NCI-H82 treated with DMSO at 0.1 percent for 48 hours (cell line): ENCODE measurements around the gene MDM2.

Source experiments
- DNase-seq: peaks from one replicate; lab custom pipeline; 2025; ENCODE audit not compliant: unreplicated experiment; lab: John Stamatoyannopoulos, UW

Gene MDM2

GRCh38 chr12:68807576-68808387 lies at the start of gene MDM2:
TSS of gene MDM2 (plus strand) at chr12:68808177. CDS start at chr12:68808478, 301 bp downstream.
- peak; percentile 81 for DNase-seq

- no peak for DNase-seq
These were observed 48.1 kb upstream of the MDM2 start for GRCh38 chr12:68759852-68760251.

GRCh38 chr12:68760806-68761441 lies 47.1 kb upstream of the MDM2 start:
- no peak for DNase-seq

DNA sequence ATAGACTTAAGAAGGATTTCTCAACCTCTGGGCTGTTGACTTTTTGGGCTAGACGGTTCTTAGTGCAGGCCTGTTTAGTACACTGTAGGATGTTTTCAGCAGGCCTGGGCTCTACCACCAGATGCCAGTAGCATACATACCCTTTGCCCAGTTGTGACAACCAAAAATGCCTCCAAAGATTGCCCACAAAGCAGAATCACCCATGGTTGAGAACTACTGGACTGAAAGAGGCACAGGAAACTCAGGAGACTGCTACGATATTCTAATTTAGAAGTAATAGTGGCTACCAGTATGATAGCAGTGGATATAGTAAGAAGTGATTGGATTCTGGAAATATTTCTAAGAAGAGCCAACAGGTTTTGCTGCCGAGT lies 46.5 kb upstream of the MDM2 start:
- no peak for DNase-seq

DNA sequence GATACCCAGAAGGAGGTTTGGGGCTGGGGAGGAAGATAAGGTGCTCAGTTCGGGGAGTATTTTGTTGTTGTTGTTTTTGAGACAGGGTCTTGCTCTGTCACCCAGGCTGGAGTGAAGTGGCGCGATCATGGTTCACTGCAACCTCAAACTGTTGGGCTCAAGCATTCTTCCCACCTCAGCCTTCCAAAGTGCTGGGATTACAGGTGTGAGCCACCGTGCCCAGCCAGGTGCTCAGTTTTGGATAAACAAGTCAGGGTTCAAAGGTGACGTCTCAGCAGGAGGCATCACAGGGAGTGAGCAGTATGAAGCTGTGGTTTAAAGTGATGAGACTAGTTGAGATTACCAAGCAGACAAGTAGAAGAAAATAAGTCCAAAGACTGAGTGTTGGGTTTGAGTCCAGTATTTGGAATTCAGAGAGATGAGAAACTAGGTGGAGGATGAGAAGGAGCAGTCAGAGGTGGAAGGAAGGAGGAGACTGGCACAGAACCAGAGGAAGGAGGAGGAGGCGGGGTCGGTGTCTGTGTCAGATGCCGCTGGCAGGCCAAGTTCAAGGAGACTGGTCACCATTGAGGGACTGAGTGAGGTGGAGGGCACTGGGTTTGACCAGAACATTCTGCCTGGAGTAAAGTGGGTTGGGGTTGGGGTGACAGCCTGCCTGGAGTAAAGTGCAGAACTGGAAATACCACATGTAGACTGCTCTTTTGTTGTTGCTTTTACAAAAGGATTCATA lies 45.9 kb upstream of the MDM2 start:
- DNase-seq = no peak

- no peak for DNase-seq
These were observed 45.3 kb upstream of the MDM2 start for GRCh38 chr12:68762691-68763090.

DNA sequence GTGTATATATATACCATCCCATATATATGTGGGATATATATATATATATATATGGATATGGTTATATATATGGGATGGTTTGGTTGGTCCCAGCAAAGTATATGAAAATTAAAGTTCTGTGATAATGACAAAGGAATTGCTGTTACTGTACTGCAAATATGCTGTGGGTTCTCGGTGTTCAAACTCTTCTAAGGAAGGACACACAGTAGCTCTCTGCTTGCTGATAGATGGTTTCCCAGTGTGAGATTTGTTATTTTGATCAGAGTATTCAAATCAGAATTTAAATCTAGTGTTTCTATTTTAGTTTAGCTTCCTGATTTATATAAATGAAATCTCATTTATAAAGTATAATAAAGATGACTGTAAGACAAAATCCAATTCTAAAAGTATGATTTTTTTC lies 42.3 kb upstream of the MDM2 start:
- no peak for DNase-seq

- peak; percentile 20 for DNase-seq
These were observed 41.3 kb upstream of the MDM2 start for GRCh38 chr12:68766646-68767045.

GRCh38 chr12:68767191-68767590 lies 40.8 kb upstream of the MDM2 start:
- DNase-seq = no peak

DNA sequence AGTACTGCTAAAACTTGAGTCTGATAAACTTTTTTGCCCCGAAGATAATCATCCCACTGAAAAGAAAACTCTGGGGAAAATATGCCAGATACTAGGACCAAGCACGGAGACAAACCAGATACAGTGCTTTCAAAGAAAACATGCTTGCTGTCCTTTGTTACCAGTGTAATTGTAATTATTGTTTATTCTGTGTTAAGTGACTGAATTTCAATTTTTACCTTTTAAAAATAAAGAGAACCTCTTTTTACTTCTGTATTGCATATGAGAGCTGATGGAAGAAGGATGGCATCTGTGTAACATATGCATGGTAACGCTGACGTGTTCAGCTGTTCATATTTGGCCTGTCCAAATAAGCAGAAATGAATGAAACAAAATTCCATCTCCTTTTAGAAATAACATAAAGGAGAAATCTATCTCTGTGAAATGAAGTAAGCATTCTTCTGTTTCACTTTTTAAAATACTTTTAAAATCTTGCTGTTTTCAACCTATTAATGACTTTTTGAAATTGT lies 39.5 kb upstream of the MDM2 start:
- no peak for DNase-seq

GRCh38 chr12:68769941-68770340 lies 38.0 kb upstream of the MDM2 start:
- DNase-seq = no peak

DNA sequence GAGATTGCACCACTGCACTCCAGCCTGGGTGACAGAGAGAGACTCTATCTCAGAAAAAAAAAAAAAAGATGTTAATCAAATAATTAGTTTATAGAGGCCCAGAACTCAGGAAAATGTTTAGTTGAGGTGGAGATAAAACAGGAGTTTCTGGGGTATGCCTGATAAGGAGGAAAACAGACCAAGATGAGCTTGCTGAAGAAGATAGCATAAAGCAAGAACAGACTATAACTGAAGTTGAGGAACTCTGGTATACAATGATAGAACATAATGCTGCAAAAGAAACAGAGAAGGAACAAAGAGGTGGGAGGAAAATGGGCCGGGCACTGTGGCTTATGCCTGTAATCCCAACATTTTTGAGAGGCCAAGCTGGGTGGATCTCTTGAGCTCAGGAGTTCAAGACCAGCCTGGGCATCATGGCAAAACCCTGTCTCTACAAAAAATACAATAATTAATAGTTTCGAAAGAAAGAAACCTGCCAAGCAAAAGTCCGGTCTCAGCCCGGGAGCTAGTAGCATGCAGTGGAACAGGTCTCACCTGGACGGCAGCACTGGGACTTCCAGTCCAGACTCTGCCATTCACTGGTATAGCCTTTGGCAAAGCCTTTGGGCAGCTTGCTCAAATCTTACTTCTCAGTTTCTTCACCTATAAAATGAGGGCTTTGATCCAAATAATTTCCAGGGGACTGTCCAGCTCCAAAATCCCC lies 36.6 kb upstream of the MDM2 start:
- DNase-seq = no peak

- DNase-seq = no peak
These were observed 35.3 kb upstream of the MDM2 start for GRCh38 chr12:68772714-68773113.

GRCh38 chr12:68773582-68773981 lies 34.4 kb upstream of the MDM2 start:
- DNase-seq = no peak

GRCh38 chr12:68775121-68775630 lies 32.8 kb upstream of the MDM2 start:
- no peak for DNase-seq

DNA sequence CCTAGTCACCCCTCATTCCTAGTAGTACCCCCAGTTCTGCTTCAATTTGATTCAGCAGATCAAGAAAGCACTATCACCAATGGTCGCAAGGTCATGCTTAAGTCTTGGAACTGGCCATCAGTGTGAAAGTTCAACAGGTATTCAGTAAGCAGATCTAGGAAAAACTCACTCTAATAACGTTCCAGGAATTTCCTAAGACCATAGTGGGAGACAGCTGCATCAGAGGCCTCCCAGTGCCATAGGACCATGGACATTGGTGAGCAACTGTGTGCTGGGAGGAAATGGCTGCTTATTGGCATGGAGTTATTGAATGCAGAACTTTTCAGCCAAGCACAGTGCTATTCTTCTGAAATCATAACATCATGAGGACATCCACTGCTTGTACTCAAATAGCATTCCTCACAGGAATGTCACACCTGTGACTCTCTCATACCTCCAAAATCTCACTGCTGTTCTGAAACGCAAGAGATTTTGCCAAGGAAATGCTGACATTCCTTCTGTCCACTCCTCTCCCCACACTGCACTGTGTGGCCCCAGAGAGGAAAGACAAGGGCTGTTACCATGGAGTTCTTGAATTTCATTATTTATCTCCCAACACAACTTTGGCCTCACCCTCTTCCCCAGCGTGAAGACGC lies 30.9 kb upstream of the MDM2 start:
- DNase-seq = no peak

GRCh38 chr12:68779280-68779679 lies 28.7 kb upstream of the MDM2 start:
- DNase-seq = no peak

- no peak for DNase-seq
These were observed 27.2 kb upstream of the MDM2 start for GRCh38 chr12:68780731-68781130.

DNA sequence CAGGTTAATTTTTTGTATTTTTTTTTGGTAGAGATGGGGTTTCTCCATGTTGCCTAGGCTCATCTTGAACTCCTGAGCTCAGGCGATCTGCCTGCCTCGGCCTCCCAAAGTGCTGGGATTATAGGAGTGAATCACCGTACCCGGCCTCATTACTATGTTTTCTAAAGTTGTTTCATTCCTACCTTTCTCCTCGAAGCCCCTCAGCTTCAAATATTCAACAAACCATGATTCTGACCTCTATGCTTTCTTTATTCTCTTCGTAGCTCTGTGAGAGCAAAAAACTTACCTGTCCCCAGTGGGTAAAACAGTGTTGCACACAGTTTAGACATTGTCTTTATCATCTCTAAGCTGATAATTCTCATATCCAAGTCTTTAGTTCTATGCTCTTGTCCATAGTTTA lies 26.2 kb upstream of the MDM2 start:
- DNase-seq = no peak

GRCh38 chr12:68784015-68784414 lies 24.0 kb upstream of the MDM2 start:
- DNase-seq = no peak

DNA sequence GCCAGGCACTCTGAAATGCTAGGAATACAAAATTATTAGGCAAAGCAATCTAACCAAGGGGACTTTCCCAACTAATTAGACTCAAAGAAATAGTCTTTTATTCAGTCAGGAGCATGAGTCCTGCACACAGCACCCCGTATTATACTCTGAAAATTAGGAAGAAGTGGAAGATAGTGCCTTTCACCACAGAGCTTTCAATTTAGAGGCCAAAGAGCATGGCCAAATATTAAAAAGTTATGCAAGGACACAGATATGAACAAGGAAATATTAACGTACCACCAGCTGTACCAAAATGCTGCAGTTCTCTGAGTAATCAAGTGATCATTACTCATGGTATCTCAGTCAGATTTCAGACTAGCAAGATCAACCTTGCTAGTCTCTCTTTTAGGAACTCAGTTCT lies 22.6 kb upstream of the MDM2 start:
- DNase-seq = no peak
